HepG2 (cell line): ENCODE results near the gene CD300LG. TPM values are rescaled to one million over a fixed set of nuclear protein-coding genes. Genes with fewer than 3 reads are reported as not detected.

ENCODE experiments used
- CAMTA2 ChIP-seq: sonication (generic); formaldehyde crosslinking; IDR thresholded peaks from 2 replicates; pipeline ENCODE4 v1.4.0; 2020; ENCODE audit warnings: mild to moderate bottlenecking, missing genetic modification reagents, borderline replicate concordance
- EP300 ChIP-seq, 3 experiments: sonication (generic) in 1 of 3; formaldehyde crosslinking in 1 of 3; IDR thresholded peaks; 2 replicates each; pipeline versions ENCODE4 v1.5.1 to v1.6.1; 2011 to 2020; ENCODE audit warnings: low read depth in 2 of 3, low read length in 2 of 3, borderline replicate concordance in 1 of 3, improper control_type of control experiment in 1 of 3, mild to moderate bottlenecking in 1 of 3, missing genetic modification reagents in 1 of 3, moderate library complexity in 1 of 3
- GATA4 ChIP-seq: sonication (generic); IDR thresholded peaks from 2 replicates; pipeline ENCODE4 v1.6.1; 2016; ENCODE audit warnings: antibody characterized with exemption, low read depth, borderline replicate concordance
- GMEB1 ChIP-seq: sonication (generic); formaldehyde crosslinking; IDR thresholded peaks from 2 replicates; pipeline ENCODE4 v1.5.1; 2020; ENCODE audit warnings: missing genetic modification reagents, mild to moderate bottlenecking, borderline replicate concordance
- LCORL ChIP-seq, 2 experiments: fragments of 450-650 bp in 1 of 2; sonication (generic) in 1 of 2; formaldehyde crosslinking in 1 of 2; IDR thresholded peaks; 2 replicates each; pipeline versions ENCODE4 v1.5.0 to v1.6.1; 2017 to 2020; ENCODE audit warnings: antibody characterized with exemption in 1 of 2, missing genetic modification reagents in 1 of 2
- MAFF ChIP-seq: IDR thresholded peaks from 2 replicates; pipeline ENCODE4 v1.6.1; 2011; ENCODE audit warnings: low read depth, low read length, improper control_type of control experiment
- MTA3 ChIP-seq: sonication (generic); formaldehyde crosslinking; IDR thresholded peaks from 2 replicates; pipeline ENCODE4 v1.4.0; 2020; ENCODE audit warnings: missing genetic modification reagents
- MYC ChIP-seq: sonication (generic); formaldehyde crosslinking; IDR thresholded peaks from 2 replicates; pipeline ENCODE4 v1.9.0; 2021; ENCODE audit warnings: missing genetic modification reagents, borderline replicate concordance
- PHB2 ChIP-seq: fragments of 450-650 bp; IDR thresholded peaks from 2 replicates; pipeline ENCODE4 v1.6.1; 2018; ENCODE audit not compliant: partially characterized antibody
- RCOR2 ChIP-seq: IDR thresholded peaks from 2 replicates; pipeline ENCODE4 v1.6.1; 2016; ENCODE audit warnings: missing biosample characterization, missing genetic modification reagents
- RERE ChIP-seq: IDR thresholded peaks from 2 replicates; pipeline ENCODE4 v1.6.1; 2016; ENCODE audit warnings: low read depth, missing genetic modification reagents, missing compliant biosample characterization
- RFX5 ChIP-seq: IDR thresholded peaks from 2 replicates; pipeline ENCODE4 v1.6.1; 2011; ENCODE audit warnings: low read depth, low read length, improper control_type of control experiment
- SSRP1 ChIP-seq: IDR thresholded peaks from 2 replicates; pipeline ENCODE4 v1.6.1; 2016; ENCODE audit warnings: control low read depth
- ZBTB10 ChIP-seq: sonication (generic); formaldehyde crosslinking; IDR thresholded peaks from 2 replicates; pipeline ENCODE4 v1.4.0; 2020; ENCODE audit warnings: missing genetic modification reagents, borderline replicate concordance
- ZNF562 ChIP-seq: sonication (generic); formaldehyde crosslinking; IDR thresholded peaks from 2 replicates; pipeline ENCODE4 v1.8.0; 2022; ENCODE audit warnings: missing genetic modification reagents, borderline replicate concordance
- ZNF883 ChIP-seq: sonication (generic); formaldehyde crosslinking; IDR thresholded peaks from 2 replicates; pipeline ENCODE4 v1.5.1; 2020; ENCODE audit warnings: mild to moderate bottlenecking, missing genetic modification reagents; ENCODE audit errors: not compliant biosample characterization
- polyA plus RNA-seq, 8 experiments: library from polyadenylated mRNA; depleted of rRNA in 3 of 8; stranded (reverse) in 7 of 8; unstranded in 1 of 8; fragments of >200 nt; fragmentation: Illumina TruSeq in 4 of 8; extraction: Trizol in 4 of 8; gene quantifications; 2 replicates each; pipeline versions ENCODE4 v1.2.1 to v1.2.3, GENCODE V29; 2011 to 2016; ENCODE audit warnings: low read depth in 4 of 8, missing spikeins in 1 of 8, mixed read lengths in 1 of 8; ENCODE audit not compliant: insufficient read depth in 1 of 8
- total RNA-seq, 5 experiments: library from RNA; depleted of rRNA; stranded (reverse); fragments of >200 nt; fragmentation: Illumina TruSeq; extraction: Trizol; gene quantifications; 2 replicates each; pipeline ENCODE4 v1.2.3, GENCODE V29; 2016; ENCODE audit warnings: low read depth in 1 of 5
- TF ChIP-seq, protein P1 (sequence below): sonication (generic); formaldehyde crosslinking; IDR thresholded peaks from 2 replicates; pipeline ENCODE4 v1.4.0; 2020; ENCODE audit warnings: missing genetic modification reagents

Gene CD300LG
- total and polyA plus RNA-seq, 2 of the 13 experiments (the other 11 are each of a cell fraction or from before 2014, with no cell fraction given) = not detected

DNA sequence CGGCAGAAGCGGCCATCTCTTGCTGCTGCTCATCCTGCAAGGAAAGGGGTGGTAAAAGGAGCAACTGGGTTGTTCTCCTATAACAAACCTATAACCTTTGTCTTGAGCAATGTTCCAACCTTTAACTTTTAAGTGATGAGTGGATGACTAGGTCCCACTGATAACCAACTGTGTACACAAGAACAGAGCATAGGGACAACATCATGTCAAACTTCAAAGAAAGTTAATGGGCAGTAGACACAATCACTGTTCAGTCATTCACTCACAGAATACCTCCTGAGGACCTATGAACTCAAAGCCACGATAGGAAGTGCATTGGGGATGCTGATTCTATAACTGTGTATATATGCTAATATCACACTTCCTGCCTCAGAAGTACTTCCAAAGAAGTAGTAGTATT lies 45.1 kb upstream of the CD300LG start (continued):
- TF ChIP-seq RERE (CRISPR knock-in tag) (peak; percentile 96), GMEB1 (CRISPR knock-in tag) (peak; percentile 28; the same call in 1 of the 2 replicates), GATA4 (peak; percentile 90; the same call in 1 of the 2 replicates), RFX5 (no peak), ZBTB10 (CRISPR knock-in tag) (no peak), LCORL (IDR thresholded peaks at IDR 0.05) (peak; percentile 82; the same call in 1 of the 2 replicates), LCORL (CRISPR knock-in tag; IDR thresholded peaks at IDR 0.05) (peak; percentile 66; the same call in 1 of the 2 replicates), MAFF (no peak), CAMTA2 (CRISPR knock-in tag) (no peak), MYC (no peak), ZNF562 (CRISPR knock-in tag) (no peak), EP300 (IDR thresholded peaks at IDR 0.05; ENCODE audit: low read depth in 2 of 2, low read length in 2 of 2) (peak in 1 of 2 experiments; percentile 95; a peak in 3 of 4 replicates), EP300 (CRISPR knock-in tag; IDR thresholded peaks at IDR 0.05; ENCODE audit: borderline replicate concordance) (peak; percentile 97), MTA3 (no peak), SSRP1 (CRISPR knock-in tag) (no peak), RCOR2 (CRISPR knock-in tag) (peak; percentile 99), ZNF883 (CRISPR knock-in tag) (no peak), PHB2 (no peak)
- TF ChIP-seq, protein P1, sequence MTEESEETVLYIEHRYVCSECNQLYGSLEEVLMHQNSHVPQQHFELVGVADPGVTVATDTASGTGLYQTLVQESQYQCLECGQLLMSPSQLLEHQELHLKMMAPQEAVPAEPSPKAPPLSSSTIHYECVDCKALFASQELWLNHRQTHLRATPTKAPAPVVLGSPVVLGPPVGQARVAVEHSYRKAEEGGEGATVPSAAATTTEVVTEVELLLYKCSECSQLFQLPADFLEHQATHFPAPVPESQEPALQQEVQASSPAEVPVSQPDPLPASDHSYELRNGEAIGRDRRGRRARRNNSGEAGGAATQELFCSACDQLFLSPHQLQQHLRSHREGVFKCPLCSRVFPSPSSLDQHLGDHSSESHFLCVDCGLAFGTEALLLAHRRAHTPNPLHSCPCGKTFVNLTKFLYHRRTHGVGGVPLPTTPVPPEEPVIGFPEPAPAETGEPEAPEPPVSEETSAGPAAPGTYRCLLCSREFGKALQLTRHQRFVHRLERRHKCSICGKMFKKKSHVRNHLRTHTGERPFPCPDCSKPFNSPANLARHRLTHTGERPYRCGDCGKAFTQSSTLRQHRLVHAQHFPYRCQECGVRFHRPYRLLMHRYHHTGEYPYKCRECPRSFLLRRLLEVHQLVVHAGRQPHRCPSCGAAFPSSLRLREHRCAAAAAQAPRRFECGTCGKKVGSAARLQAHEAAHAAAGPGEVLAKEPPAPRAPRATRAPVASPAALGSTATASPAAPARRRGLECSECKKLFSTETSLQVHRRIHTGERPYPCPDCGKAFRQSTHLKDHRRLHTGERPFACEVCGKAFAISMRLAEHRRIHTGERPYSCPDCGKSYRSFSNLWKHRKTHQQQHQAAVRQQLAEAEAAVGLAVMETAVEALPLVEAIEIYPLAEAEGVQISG = no peak
